Esophagus muscularis mucosa (tissue), 4 donors: ENCODE measurements around the gene JADE2. TPM values are rescaled to one million over a fixed set of nuclear protein-coding genes. Genes with fewer than 3 reads are reported as not detected.

ENCODE experiments used
- DNase-seq: peaks from one replicate; pipeline ENCODE4 v3.0.0-alpha.2; 2017; ENCODE audit errors: extremely low spot score
- H3K27ac ChIP-seq, 4 donors: fragments of 200-600 bp; sonication (generic); replicated peaks in 1 of 4; 1 replicate in 3 of 4; 2 replicates in 1 of 4; pipeline ENCODE4 v1.5.1; 2016 to 2019; ENCODE audit warnings: mild to moderate bottlenecking in 1 of 4
- H3K27me3 ChIP-seq, 4 donors: fragments of 200-600 bp; sonication (generic); one replicate each; pipeline versions ENCODE4 v1.5.1 to v1.6.0; 2016 to 2019
- H3K36me3 ChIP-seq, 4 donors: fragments of 200-600 bp; sonication (generic); one replicate each; pipeline ENCODE4 v1.5.1; 2016 to 2019
- H3K4me1 ChIP-seq, 4 donors: fragments of 200-600 bp; sonication (generic); one replicate each; pipeline ENCODE4 v1.5.1; 2016 to 2019
- H3K4me3 ChIP-seq, 4 donors: fragments of 200-600 bp; sonication (generic); 1 replicate in 2 of 4; 2 replicates in 2 of 4; pipeline ENCODE4 v1.5.1; 2016 to 2019; ENCODE audit warnings: mild to moderate bottlenecking in 4 of 4, moderate library complexity in 1 of 4
- H3K9me3 ChIP-seq, 4 donors: fragments of 200-600 bp; sonication (generic); 1 replicate in 3 of 4; 2 replicates in 1 of 4; pipeline ENCODE4 v1.5.1; 2016 to 2019
- CTCF ChIP-seq, 3 experiments: fragments of 200-600 bp in 2 of 3; fragments of 450-650 bp in 1 of 3; sonication (generic) in 2 of 3; IDR thresholded peaks; one replicate each; pipeline ENCODE4 v1.5.1; 2017 to 2019; ENCODE audit warnings: antibody characterized with exemption in 3 of 3, mild to moderate bottlenecking in 2 of 3, moderate library complexity in 1 of 3
- EP300 ChIP-seq: sonication (generic); formaldehyde crosslinking; IDR thresholded peaks from one replicate; pipeline ENCODE4 v1.6.1; 2017; ENCODE audit warnings: antibody characterized with exemption
- POLR2A ChIP-seq: fragments of 450-650 bp; IDR thresholded peaks from one replicate; pipeline ENCODE4 v1.6.1; 2017; ENCODE audit warnings: antibody characterized with exemption, moderate library complexity, mild to moderate bottlenecking, low read depth
- POLR2AphosphoS5 ChIP-seq, 2 donors: sonication (generic); formaldehyde crosslinking; IDR thresholded peaks; one replicate each; pipeline ENCODE4 v1.6.1; 2017; ENCODE audit warnings: antibody characterized with exemption in 2 of 2
- WGBS: methylation state at CpG from one replicate; pipeline ENCODE4 v1.1.5; 2018; 5-methylcytosine and 5-hydroxymethylcytosine counted together
- intact Hi-C: fragments of 100-400 bp; cut with DNase I; formaldehyde crosslinking; loops from one replicate; pipeline ENCODE4 v1.15.1; 2023
- total RNA-seq, 4 donors: library from RNA; depleted of rRNA; stranded (reverse); fragments of >200 nt; gene quantifications; one replicate each; pipeline versions ENCODE4 v1.1.0 to v1.2.1, GENCODE V29; 2016

Gene JADE2
- total RNA-seq, 4 donors from 2014 or later = 55.5 to 95.5 (median 77.1) TPM

- no peak overlapping the region for H3K4me3 ChIP-seq
- peaks cover 21 to 71% (median 54%) of the 10 kb centered on the region in 4 donors for H3K36me3 ChIP-seq
- TF ChIP-seq CTCF (IDR thresholded peaks at IDR 0.05) = no peak
- no peak for TF ChIP-seq EP300
- TF ChIP-seq POLR2AphosphoS5 (IDR thresholded peaks at IDR 0.05) = no peak
- no peak for TF ChIP-seq POLR2A
- 55% methylated on average over 11 of the region's 14 CpGs for WGBS
- H3K27me3 ChIP-seq = no peaks in the 10 kb centered on the region
- no peak for DNase-seq
- peaks cover 36 to 74% (median 61%) of the 10 kb centered on the region in 4 donors for H3K4me1 ChIP-seq
- no peaks in the 10 kb centered on the region for H3K9me3 ChIP-seq
- peak overlapping the region; percentile 58 to 70 (median 64) for H3K27ac ChIP-seq
- intact Hi-C loops = loop anchor here (10.0 kb wide), 1 partner anchor 205 kb away; the partner anchor contains the start of gene UBE2B
These were observed 54.6 kb downstream of the JADE2 start for GRCh38 chr5:134580001-134580460.

GRCh38 chr5:134581241-134581981 is 55.9 kb downstream of the JADE2 start:
- Histone ChIP-seq H3K4me1 (peaks cover 30 to 63% (median 58%) of the 10 kb centered on the region in 4 donors), H3K27me3 (no peaks in the 10 kb centered on the region), H3K27ac (peak overlapping the region; percentile 33 to 63 (median 60)), H3K36me3 (peaks cover 16 to 57% (median 40%) of the 10 kb centered on the region in 4 donors), H3K4me3 (no peak overlapping the region), H3K9me3 (no peaks in the 10 kb centered on the region)
- intact Hi-C loops = loop anchor here (10.0 kb wide), 1 partner anchor 207 kb away; the partner anchor contains the start of gene UBE2B
- DNase-seq = no peak
- TF ChIP-seq POLR2A = no peak
- TF ChIP-seq CTCF (IDR thresholded peaks at IDR 0.05) = peak in 1 of 3 experiments; percentile 4
- TF ChIP-seq POLR2AphosphoS5 (IDR thresholded peaks at IDR 0.05) = no peak
- TF ChIP-seq EP300 = no peak
- 58% methylated on average over 3 of the region's 8 CpGs for WGBS

- Histone ChIP-seq H3K4me3 (no peak overlapping the region), H3K36me3 (peaks cover 16 to 48% (median 31%) of the 10 kb centered on the region in 4 donors), H3K4me1 (peaks cover 28 to 63% (median 58%) of the 10 kb centered on the region in 4 donors), H3K27me3 (no peaks in the 10 kb centered on the region), H3K27ac (peak overlapping the region in 2 of 4 donors; percentile 33 to 62), H3K9me3 (no peaks in the 10 kb centered on the region)
- TF ChIP-seq EP300 (no peak), POLR2A (no peak), POLR2AphosphoS5 (IDR thresholded peaks at IDR 0.05) (no peak), CTCF (IDR thresholded peaks at IDR 0.05) (no peak)
- DNase-seq = no peak
- WGBS = 77% methylated on average over 5 of the region's 5 CpGs
- intact Hi-C loops = loop anchor here (10.0 kb wide), 1 partner anchor 207 kb away; the partner anchor contains the start of gene UBE2B
These were observed 56.8 kb downstream of the JADE2 start for GRCh38 chr5:134582281-134582680.

GRCh38 chr5:134582941-134583340 is 57.5 kb downstream of the JADE2 start:
- intact Hi-C loops = loop anchor here (10.0 kb wide), 1 partner anchor 208 kb away; the partner anchor contains the start of gene UBE2B
- H3K4me1 ChIP-seq = peaks cover 23 to 58% (median 51%) of the 10 kb centered on the region in 4 donors
- TF ChIP-seq CTCF (IDR thresholded peaks at IDR 0.05) (no peak), EP300 (no peak), POLR2AphosphoS5 (IDR thresholded peaks at IDR 0.05) (no peak)
- H3K36me3 ChIP-seq = peaks cover 16 to 41% (median 26%) of the 10 kb centered on the region in 4 donors
- no peaks in the 10 kb centered on the region for H3K27me3 ChIP-seq
- H3K9me3 ChIP-seq = no peaks in the 10 kb centered on the region
- H3K27ac ChIP-seq = no peak overlapping the region
- 91% methylated on average over 10 of the region's 10 CpGs for whole genome bisulfite sequencing
- no peak overlapping the region for H3K4me3 ChIP-seq
- no peak for DNase-seq
